DND-41 (cell line): ENCODE data around the gene SCN5A.

Experiments used
- EZH2 ChIP-seq: IDR thresholded peaks from 3 replicates; pipeline ENCODE4 v1.6.1; 2012; ENCODE audit warnings: borderline replicate concordance, low read depth, mild to moderate bottlenecking, moderate library complexity, low read length, inconsistent platforms; ENCODE audit not compliant: severe bottlenecking
- TF ChIP-seq, protein P1 (sequence below): IDR thresholded peaks from 2 replicates; pipeline ENCODE4 v1.5.1; 2012; ENCODE audit warnings: borderline replicate concordance, low read length, moderate library complexity, mild to moderate bottlenecking; ENCODE audit not compliant: poor library complexity, severe bottlenecking; ENCODE audit errors: extremely low read depth

DNA sequence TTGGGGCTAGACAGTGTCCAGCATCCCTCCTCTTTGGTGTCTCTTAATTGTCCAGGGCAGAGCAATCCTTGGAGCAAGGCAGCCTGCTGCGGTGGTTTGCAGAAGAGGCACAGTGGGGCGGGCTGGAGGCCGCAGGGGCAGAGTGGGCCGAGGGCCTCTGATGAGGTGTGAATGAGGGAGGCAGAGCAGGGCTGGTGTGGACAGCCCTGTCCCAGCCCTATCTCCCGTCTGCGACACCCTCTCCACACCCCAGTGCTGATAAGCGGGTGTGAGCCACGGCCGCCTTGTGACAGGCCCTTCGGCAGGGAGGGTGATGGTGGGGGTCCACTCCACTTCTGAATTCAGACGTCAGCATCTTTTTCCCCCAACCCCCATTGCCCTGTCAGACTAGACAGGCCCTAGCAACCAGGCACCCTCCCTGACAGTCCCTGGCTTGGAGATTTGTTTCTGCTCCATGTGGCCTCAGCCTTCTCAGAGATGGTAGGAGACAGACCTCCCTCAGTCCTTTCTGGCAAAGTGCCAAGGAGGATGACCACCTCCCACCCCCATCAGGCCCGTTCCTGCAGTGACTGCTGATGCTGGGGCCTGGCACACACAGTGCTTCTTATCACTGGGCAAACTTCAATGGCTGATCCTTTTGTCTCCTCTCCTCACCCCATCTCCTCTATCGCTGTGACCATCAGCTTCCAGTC is 116.1 kb downstream of the SCN5A start:
- TF ChIP-seq, protein P1, sequence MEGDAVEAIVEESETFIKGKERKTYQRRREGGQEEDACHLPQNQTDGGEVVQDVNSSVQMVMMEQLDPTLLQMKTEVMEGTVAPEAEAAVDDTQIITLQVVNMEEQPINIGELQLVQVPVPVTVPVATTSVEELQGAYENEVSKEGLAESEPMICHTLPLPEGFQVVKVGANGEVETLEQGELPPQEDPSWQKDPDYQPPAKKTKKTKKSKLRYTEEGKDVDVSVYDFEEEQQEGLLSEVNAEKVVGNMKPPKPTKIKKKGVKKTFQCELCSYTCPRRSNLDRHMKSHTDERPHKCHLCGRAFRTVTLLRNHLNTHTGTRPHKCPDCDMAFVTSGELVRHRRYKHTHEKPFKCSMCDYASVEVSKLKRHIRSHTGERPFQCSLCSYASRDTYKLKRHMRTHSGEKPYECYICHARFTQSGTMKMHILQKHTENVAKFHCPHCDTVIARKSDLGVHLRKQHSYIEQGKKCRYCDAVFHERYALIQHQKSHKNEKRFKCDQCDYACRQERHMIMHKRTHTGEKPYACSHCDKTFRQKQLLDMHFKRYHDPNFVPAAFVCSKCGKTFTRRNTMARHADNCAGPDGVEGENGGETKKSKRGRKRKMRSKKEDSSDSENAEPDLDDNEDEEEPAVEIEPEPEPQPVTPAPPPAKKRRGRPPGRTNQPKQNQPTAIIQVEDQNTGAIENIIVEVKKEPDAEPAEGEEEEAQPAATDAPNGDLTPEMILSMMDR, result no peak
- no peak for TF ChIP-seq EZH2
